Fibroblast of skin of scalp (primary cell): ENCODE results near the gene ZNF275. TPM values are rescaled to one million over a fixed set of nuclear protein-coding genes. Genes with fewer than 3 reads are reported as not detected.
A peak's percentile ranks its signal among the peaks of the same experiment; 100 is the strongest.
"Not testable (repeated sequence)": the region's sequence is repeated elsewhere in the genome, so short reads cannot be mapped to it uniquely, and the experiment has no call there.

Experiments used
- DNase-seq: peaks from one replicate; pipeline ENCODE4 v3.0.0-alpha.2; 2013
- polyA plus RNA-seq, 2 experiments: library from polyadenylated mRNA; unstranded; fragments of 120-200 nt; gene quantifications; one replicate each; pipeline ENCODE4 v1.2.1, GENCODE V29; 2013; ENCODE audit not compliant: insufficient read length in 2 of 2

ZNF275 gene, protein sequence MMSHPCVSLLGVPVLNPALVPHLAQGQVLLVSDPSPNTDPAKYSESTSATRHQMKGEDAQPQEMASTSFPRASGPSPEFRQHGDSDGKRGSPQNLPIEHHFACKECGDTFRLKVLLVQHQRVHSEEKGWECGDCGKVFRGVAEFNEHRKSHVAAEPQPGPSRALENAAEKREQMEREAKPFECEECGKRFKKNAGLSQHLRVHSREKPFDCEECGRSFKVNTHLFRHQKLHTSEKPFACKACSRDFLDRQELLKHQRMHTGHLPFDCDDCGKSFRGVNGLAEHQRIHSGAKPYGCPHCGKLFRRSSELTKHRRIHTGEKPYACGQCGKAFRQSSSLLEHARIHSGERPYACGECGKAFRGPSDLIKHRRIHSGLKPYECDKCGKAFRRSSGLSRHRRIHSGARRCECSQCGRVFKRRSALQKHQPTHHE
- 14.4 TPM for polyA plus RNA-seq (2013, experiment 1 of 2; ENCODE audit: insufficient read length)
- 14.8 TPM for polyA plus RNA-seq (2013, experiment 2 of 2; ENCODE audit: insufficient read length)

DNA sequence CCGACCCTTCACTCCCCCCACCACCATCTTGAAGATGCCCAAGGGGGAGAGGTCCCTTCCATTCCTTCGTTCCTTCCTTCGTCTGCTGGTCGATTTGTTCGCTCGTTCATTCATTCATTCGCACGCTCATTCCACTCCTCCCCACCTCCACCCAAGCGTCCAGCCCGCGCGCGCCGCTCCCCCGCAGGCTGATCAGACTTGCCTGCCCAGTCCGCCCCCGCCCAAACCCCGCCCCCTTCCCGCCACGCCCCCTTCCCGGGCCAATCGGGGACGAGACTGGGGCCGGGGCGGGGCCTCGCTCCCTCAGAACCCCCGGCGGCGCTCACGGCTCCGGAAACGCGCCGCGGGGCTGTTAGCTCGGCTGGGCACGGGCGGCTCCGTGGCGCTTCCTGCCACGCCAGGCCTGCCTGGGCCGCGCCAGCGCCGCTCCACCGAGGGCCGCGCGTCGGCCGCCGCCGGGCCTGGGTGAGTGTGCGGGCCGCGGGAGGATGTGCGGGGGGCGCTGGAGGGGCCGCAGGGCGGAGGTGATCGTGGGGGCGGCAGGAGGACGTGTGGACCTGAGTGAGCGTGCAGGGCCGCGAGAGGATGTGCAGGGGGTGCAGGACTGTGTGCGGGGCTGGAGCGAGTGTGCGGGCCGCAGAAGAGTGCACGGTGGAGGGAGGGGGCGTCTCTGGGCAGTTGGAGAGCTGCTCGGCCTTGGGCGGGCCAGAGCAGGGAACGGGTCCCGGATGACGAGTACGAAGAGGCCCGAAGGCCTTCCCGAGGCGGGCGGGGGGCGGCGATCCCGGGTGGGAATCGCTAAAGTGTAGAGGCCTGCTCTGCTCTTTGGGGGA, at the start of gene ZNF275:
TSS of gene ZNF275 (plus strand) at position 333 of the 833 bp plus-strand sequence. CDS start 2,527 bp downstream, outside the sequence.
- DNase-seq: peak; percentile 82

DNA sequence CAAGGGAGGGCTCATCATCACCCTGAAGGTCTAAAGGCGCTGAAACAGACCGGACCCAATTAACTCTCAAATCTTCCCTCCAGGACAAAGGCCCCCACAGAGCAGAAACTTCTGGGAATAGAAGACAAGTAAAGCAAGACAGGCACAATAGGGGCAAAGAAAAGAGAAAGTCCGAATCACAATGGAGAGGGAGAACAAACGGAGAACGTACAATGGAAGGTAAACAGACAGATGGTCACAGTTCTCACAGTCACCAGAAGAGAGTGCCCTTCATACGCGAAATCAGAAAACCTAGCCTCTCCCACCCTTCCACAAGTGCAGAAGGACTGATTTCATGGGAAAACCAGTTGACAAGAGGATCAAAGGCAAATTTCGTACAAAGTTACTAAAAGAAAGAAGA, 48.3 kb upstream of the ZNF275 start:
- not testable (repeated sequence) for DNase-seq

DNA sequence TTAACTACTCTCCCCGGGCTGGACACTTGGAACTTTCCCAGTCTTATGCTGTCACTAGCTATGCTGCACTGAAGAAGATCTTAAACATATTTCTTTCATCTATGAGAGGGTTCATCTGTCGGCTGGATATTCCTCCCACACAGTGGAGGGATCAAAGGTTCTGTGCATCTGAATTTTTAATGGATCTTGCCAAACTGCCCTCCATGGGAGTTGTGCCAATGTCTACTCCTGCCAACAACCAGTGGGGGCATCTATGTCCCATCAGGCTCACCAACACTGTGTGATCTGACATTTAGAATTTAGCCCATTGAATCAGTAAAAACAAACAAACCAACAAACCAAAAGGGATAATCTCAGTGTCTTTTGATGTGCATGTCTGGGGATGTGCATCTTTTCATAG, 45.1 kb upstream of the ZNF275 start:
- not testable (repeated sequence) for DNase-seq

DNA sequence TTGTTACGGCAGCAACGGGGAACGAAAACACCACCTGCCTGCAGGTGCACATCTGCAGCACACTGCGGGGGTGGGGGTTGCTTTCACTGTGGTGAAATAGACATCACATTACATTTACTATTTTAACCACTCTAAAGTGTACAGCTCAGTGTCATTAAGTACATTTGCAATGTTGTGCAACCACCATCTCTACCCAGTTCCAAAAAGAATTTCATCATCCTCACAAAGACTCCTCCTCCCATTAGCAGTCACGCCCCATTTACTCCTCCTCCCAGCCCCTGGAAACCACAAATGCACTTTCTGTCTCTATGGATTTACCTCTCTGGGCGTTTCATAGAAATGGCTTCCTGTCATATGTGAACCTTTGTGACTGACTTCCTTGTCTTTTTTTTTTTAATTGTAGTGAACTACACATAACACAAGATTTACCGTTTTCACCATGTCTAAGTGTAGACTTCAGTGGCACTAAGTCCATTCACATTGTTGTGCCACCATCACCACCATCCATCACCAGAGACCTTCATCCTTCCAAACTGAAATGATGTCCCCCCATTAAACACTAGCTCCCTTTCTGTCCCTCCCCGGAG, 40.4 kb upstream of the ZNF275 start:
- not testable (repeated sequence) for DNase-seq

DNA sequence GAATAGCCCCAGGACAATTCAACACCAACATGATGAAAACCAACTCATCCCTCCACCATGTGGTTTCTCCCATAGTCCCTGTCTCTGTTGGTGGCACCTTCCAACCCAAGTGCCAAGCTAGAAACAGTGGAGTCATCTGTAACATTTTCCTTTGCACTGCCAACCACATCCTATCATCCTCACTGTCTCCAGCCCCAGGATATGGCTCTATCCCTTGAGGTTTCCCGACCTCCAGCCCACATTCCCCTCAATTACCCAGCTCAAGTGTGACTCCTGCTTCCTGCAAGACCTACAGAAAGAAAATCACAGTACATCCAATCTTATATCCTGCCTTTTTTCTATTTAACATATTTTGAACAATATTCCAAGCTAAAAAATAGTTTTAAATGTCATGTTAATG, 36.6 kb upstream of the ZNF275 start:
- DNase-seq: no peak

DNA sequence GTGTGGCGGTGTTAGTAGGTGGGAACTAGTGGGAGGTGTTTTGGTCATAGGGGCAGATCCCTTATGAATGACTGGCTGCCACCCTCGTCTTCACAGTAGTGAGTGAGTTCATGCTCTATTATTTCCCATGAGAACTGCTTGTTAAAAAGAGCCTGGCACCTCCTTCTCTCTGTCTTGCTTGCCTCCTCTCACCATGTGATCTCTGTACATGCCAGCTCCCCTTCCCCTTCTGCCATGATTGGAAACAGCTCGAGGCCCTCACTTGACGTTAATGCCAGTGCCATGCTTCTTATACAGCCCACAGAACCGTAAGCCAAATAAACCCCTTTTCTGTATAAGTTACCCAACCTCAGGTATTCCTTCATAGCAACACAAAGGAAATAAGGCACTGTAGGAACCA, 34.1 kb upstream of the ZNF275 start:
- no peak for DNase-seq

DNA sequence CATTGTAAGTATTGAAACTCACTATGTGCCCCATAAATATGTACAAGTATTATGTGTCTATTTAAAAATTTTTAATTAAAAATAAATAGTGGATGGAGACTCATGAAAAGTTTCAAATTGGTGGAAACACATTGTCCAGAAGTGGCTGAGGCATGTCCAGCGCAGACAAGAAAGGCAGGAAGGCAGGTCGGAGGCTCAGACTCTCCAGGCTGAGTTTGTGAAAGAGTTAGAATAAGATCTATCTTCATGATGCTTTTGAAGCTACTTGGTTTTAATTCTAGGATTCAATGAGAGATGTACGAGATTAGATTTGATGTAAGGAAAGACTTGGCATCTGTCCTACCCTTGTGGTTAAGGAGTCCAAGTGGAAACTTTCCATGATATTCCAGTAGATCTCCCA, 32.2 kb upstream of the ZNF275 start:
- no peak for DNase-seq

DNA sequence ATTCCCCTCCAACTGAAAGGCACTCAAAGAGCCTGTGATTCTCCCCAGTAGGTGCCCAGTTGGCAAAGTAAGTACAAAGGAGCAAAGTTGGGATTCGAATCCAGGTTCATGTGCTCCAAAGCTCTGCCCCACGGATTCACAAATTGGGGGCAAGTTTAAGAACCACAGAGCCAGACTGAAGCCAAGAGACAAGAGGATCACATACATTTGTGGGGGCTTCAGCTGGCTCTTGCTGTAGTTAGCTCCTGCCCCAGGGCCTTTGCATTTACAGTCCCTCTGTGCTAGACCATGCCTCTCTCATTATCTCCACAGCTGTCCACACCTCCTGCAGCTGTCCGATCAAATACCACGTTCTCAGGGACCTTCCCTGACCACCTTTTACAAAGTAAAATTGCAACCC, 31.2 kb upstream of the ZNF275 start:
- no peak for DNase-seq

DNA sequence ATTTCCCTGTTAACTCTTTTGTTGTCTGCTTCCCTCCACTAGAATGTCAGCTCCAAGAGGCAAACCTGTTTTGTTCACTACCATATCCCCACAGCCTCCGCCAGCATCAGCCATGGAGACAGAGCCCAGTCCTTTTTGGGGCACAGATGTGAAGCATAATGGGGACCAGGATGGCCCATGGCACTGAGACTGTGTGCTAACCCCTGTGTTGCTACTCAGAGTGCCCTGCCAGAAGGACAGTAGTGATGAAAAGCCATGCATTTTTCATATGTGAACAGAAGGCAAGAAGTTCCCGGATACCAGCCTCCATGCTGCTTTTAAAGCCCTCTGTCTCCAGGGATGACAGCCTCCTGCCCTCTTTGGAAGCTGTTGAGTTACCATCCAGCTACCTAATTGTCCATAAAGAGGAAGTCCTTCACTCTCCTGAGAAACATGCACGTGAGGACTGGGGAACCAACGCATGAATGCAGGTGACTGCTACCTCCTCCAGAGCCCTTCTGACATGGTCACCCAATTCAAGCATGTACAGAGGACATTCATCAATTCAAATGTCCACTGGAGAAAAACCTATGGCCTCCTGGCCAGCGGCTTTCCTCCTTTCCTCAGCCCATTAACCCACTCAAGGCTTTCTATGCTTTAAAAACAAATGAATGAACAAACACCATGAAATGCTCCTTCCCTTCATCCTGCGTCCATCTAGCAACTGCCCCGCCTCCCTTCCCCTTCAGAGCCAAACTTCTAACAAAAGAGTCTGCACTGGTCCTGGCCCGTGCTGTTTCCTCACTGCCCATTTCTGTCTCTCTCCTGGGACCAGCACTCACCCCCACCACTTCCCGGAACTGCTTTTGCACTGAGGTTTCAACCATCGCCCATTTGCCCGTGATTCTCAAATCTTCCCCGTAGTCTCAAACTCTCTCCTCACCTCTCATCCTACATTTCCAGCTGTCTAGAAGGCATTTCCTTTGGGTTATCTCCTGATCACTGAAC, 30.4 kb upstream of the ZNF275 start:
- no peak for DNase-seq

DNA sequence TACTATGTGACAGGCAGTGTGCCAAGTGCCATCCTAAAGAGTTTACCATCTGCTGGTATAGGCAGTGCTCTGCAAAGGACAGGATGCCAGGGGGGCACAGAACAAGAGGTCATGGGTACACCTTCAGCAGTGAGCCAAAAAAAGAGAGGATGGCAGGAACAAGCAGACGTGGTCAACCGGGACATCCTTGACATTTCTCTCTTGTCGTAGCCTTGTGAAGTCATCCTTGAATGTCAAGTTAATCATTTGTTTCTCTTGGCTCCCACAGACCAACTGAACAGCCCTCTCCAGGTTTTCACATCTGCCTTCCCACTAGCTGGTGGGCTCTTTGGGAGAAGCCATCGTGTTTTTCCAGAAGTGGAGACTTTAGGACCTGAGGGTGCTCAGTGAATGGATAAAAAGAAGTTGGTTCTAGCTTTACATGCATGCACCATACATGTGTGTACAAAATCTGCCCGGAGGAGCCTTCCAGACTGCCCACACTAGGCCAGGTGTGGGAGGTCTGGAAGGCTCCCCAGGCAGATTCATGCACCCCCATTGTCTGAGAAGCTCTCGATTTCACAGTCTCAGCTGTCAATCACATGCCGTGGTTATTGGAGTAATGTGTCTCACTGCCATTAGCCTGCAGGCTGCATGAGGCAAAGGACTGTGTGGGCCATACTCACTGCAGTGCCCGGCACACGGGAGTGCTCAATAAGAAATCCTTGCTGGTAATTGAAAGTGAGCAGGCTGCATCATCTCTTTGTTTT, 28.8 kb upstream of the ZNF275 start:
- DNase-seq: no peak

DNA sequence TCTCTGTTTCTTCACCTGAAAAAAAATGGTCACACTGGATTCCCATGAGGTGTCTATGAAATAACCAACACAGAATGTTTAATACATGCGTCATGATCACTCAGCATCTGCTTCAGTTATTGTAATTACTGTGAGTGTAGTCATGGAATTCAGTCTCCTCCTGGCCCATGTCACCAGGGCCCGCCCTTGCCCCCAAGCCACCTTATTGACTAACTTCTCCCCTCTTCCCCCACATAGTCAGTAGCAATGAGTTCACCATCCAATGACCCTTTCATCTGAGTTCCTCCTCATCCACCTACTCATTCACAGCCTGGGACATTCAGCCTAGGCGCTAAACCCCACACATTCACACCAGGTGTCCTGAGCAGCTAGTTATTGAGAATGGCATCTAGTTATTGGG, 28.0 kb upstream of the ZNF275 start:
- no peak for DNase-seq

DNA sequence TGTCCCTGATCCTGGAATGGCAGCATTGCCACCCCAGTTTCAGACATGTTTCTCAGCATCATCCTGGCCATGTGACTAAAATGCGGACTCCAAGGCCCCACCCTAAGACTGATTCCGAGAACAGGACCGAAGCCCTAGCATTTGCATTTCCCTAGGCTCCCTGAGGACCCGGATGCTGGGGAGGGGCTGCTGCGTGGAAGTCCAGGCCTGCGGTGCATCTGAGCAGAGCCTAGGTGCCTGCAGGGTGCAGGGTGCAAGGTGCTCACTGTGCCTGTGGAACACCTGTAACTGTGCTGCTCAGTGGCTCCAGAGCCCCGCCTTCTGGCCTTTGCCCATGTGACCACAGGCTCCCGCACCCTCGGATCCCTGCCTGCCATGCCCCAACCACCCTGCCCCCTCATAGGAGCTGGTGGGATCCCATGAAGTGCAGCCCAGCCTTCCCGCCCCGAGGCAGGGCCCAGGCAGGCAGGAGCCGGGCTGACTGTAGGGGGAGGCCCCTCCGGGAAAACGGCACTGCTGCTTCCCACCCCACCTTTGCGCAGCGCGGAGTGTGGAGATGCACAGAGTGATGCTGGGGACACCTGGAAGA, 27.3 kb upstream of the ZNF275 start:
- DNase-seq: no peak

DNA sequence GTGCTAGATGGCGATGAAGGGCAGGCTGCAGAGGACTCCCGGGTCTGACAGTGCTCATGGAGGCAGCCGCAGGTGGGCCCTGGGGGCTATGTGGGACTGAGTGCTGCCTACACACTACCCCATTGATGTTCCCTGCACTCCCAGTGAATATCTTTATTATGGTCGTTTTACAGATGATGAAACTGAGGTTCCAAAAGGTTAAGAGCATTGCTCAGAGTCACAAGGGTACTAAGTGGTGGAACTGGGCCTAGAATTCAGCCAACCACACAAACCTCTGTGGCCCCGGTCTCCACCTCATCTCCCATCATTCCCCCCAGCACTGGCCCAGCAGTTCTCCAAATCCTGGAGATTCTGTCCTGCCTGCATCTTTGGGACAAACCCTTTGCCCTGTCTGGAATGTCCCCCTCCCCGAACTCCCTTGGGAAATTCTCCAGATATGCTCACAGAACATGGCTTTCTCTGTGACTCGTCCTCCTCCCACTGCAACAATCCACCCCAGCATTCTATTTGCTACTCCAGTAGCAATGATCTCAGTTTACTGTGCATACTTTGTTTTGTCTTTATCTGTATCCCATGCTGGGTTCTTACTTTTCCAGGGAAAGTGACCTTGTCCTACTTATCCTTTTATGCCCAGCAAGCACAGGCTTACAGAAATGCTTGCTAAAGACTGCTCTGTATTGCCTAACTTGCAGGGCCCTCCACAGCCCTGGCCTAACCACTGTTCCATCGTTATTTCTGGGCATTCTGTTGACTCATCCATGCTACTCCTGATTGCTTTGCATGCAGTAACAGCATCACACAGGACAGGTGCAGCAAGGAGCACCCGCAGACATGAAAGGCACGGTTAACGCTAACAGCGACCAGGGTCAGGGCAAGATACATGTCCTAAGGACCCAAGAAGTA, 26.4 kb upstream of the ZNF275 start:
- DNase-seq: peak; percentile 9

DNA sequence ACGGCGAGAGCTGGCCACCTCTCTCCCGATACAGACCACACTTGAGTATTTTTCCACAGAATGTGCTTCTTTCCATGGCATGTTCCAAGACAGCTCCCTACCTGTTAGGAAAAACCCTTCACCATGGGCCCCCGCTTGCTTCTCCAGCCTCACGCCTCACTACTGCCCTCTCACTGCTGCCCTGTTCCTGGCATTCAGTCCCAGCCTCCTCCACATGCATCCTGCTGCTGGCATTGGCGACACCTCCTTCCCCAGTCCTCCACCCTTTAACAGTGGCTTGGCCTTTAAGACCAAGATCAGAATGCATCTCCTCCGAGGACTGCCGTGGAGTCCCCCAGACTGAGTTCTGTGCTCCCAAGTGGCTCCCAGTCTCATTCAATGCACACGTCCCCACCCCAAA, 23.1 kb upstream of the ZNF275 start:
- no peak for DNase-seq

DNA sequence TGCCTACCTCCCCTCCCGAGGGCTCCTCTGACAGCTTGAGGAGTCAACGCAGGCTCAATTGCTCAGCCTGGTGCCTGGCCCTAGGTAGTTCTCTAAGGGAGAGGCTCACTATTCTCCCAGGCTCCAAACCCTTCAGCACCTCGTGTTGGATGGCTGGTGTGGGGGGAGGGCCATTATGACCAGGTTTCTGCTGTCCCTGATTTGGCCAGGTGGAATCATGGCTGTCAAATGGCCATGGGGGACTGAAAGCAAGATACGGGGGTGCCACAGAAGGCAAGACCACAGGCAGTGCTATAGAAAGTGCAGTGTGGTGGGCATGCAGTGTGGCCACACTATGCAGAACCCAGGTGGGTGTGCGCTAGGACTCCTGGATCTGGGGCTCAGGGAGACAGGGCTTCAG, 21.9 kb upstream of the ZNF275 start:
- DNase-seq: no peak

DNA sequence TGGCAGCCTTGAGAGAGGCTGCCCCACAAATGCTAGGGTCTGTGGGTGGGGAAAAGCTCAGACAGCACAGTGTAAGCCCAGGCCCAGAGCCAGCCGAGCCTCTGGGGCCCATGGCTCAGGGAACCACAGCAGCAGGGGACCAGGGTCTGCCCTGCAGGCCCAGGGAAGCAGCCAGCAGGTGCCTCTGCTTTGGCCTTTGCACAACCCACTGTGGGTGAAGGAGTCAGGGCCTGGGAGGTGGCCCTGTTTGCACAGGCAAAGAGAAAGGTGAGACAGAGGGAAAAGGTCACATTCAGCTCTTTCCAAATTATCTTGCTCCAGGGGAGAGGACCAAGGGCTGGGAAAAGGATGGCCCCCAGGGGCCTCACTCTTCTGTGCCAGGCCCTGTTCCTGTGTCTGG, 21.1 kb upstream of the ZNF275 start:
- no peak for DNase-seq

DNA sequence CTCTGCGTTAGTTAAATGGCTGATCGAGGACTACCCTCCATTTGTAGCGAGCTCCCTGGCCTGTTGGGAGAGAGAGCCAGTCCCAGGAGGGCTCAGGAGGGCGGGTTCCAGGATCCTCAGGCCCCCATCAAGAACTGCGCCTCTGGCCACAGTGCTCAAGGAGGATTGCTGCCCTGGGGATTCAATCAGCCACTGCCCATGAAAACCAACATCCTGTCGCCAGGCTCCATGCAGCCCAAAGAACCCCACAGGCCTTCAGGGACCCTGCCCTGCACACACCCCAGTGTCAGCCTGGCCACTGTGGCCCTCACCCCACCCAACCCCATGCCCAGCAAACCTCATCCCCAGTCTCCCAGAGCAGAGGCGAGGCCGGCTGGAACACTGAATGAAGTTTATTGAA, 16.6 kb upstream of the ZNF275 start:
- no peak for DNase-seq

DNA sequence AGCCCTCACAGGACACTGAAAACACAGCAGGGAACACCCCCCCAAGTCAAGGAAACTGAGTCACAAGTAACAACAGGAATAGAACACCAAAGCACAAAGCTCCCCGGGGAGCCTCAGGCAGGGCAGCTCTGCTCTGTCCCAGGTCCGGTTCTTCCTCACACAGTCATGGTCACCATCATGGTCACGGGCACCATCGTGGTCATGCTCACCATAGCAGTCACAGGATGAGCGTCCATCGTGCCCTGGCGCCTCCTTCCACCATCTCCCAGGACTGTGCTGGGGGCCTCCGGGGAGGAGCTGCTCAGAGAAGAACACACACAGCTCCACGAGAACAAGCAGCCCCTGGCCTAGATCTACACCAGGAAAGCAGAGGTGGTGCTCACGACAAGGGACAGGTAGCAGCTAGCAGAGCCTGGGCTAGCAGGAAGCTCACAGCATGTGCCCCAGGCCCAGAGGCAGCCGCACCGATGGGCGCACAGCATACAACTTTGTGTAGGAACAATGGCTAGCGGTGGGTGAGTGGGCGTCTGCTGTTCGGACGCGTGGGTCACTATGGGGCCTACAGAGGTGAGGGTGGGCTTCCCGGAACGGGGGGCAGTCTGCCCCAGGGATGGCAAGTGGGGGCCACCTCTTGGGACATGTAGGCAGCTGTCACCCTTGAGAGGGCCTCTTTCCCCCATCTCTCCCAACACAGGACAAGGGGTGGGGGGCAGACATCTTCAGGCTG, 15.8 kb upstream of the ZNF275 start:
- DNase-seq: no peak

DNA sequence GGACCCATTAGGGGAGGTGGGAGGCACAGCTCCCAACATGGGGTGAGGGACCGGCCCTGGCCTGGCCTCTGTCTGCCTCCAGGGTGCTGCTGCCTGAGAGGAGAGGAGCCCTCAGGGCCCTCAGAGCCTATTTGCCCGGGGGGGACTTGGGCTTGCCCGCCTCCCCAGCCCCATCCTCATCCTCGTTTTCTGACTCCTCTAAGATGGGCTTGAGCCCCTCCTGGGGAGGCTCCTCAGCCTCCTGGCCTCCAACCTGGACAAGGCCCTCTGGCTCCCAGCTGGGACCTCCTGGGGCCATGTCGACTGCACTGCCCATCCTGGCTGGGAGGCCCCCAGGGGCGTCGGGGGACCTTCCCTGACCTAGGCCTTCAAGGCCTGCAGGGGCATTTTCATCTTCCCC, 15.1 kb upstream of the ZNF275 start:
- no peak for DNase-seq
